Esophagus (tissue), 2 donors: Measurements from ENCODE around the gene PRR20D. TPM values are rescaled to one million over a fixed set of nuclear protein-coding genes. Genes with fewer than 3 reads are reported as not detected.
"Not testable (repeated sequence)": the region's sequence is repeated elsewhere in the genome, so short reads cannot be mapped to it uniquely, and the experiment has no call there.

Source experiments
- H3K27ac ChIP-seq, 2 donors: one replicate each; pipeline ENCODE4 v1.5.1; 2013; ENCODE audit warnings: low read depth in 2 of 2, mild to moderate bottlenecking in 2 of 2, inconsistent platforms in 1 of 2, low read length in 1 of 2, moderate library complexity in 1 of 2
- H3K27me3 ChIP-seq, 2 donors: one replicate each; pipeline ENCODE4 v1.6.1; 2013; ENCODE audit warnings: low read length in 2 of 2, control low read depth in 1 of 2, mild to moderate bottlenecking in 1 of 2; ENCODE audit not compliant: insufficient read depth in 2 of 2, control insufficient read depth in 1 of 2
- H3K36me3 ChIP-seq, 2 donors: one replicate each; pipeline ENCODE4 v1.6.1; 2013; ENCODE audit warnings: low read length in 1 of 2; ENCODE audit not compliant: control insufficient read depth in 2 of 2, insufficient read depth in 2 of 2
- H3K4me1 ChIP-seq, 2 donors: one replicate each; pipeline ENCODE4 v1.6.1; 2013; ENCODE audit warnings: low read length in 1 of 2; ENCODE audit not compliant: control insufficient read depth in 2 of 2, insufficient read depth in 2 of 2
- H3K4me3 ChIP-seq, 2 donors: one replicate each; pipeline ENCODE4 v1.5.1; 2013; ENCODE audit warnings: low read length in 2 of 2, mild to moderate bottlenecking in 2 of 2, low read depth in 1 of 2, moderate library complexity in 1 of 2
- H3K9me3 ChIP-seq, 2 donors: one replicate each; pipeline ENCODE4 v1.6.1; 2013; ENCODE audit warnings: mild to moderate bottlenecking in 2 of 2, low read depth in 1 of 2, low read length in 1 of 2, moderate library complexity in 1 of 2; ENCODE audit not compliant: control insufficient read depth in 2 of 2, insufficient read depth in 1 of 2
- WGBS, 2 donors: extraction: QIAGEN DNeasy Blood & Tissue Kit; methylation state at CpG; one replicate each; pipeline ENCODE4 v1.1.7; 2013; 5-methylcytosine and 5-hydroxymethylcytosine counted together
- polyA plus RNA-seq, 2 donors: library from polyadenylated mRNA; stranded (reverse); fragments of 200-250 nt; gene quantifications; one replicate each; pipeline ENCODE4 v1.2.3, GENCODE V29; 2013
- donor health status: healthy with polysubstance abuse.
- donor health status: Bipolar disorder and iron deficiency.

Gene PRR20D
- not detected for polyA plus RNA-seq

DNA sequence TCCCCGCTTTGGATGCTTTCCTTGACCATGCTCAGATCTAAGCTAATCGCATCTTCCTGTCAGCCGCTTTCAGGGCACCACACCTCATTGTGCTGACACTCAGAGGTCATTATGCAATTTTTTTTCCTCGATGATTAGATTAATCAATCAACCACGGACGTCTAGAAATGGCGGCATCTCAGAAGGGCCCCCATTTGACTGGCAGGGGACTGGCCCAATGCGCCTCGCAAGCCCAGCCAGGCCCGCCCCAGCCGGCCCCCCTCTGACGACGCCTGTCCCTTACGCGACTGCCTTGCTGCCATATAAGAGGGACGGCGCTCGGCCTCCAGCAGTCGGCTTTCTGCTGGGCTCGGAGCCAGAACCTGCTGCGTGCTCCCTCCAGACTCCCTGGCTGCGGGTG is at the start of gene PRR20D:
Gene PRR20D, plus strand, starts transcription at position 301 of the 400 bp plus-strand sequence. CDS start 387 bp downstream, outside the sequence.
- not testable (repeated sequence) for H3K27ac ChIP-seq, H3K9me3 ChIP-seq, H3K27me3 ChIP-seq, H3K36me3 ChIP-seq, H3K4me3 ChIP-seq, H3K4me1 ChIP-seq
- no CpG with 5 or more reads among the region's 22 CpGs for whole genome bisulfite sequencing, 2 donors

DNA sequence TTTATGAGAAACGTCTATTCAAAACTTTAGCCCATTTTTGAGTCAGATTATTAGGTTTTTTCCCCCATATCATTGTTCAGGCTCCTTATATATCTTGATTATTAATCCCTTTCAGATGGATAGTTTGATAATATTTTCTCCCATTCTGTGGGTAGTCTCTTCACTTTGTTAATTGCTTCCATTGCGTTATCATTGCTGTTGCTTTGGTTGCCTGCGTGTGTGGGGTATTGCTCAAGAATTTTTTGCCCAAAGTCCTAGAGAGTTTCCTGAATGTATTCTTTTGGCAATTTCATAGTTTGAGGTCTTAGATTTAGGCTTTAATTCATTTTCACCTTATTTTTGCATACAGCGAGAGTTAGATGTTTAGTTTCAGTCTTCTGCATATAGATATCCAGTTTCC is 45.5 kb upstream of the PRR20D start:
- H3K27me3 ChIP-seq = no peaks in the 10 kb centered on the region
- H3K36me3 ChIP-seq = no peaks in the 10 kb centered on the region
- peaks cover 0 to 2% of the 10 kb centered on the region in 2 donors for H3K9me3 ChIP-seq
- H3K4me3 ChIP-seq = no peak overlapping the region
- 81 to 92% methylated on average over 4 of the region's 4 CpGs for WGBS, 2 donors
- no peaks in the 10 kb centered on the region for H3K4me1 ChIP-seq
- no peak overlapping the region for H3K27ac ChIP-seq

DNA sequence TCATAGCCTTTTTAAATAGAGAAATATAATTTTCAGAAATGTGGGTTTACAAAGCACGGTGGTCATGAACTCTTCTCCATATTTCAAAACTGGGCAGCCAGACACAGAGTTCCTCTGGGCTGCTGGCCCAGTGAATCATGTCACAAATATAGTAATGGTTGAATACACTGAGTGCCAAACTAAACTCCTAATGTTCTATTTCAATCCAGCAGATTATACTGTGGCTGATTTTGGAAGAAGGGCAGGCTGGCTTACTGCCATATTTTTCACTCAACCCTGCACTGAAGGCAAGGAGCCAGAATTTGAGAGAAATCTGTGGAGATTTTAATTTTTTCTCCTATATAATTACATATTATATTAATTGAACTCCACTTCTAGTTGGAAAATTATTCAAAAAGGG is 36.8 kb upstream of the PRR20D start:
- 25 to 36% methylated on average over 1 of the region's 1 CpG for WGBS, 2 donors
- no peaks in the 10 kb centered on the region for H3K4me1 ChIP-seq
- H3K36me3 ChIP-seq = no peaks in the 10 kb centered on the region
- peaks cover 0 to 2% of the 10 kb centered on the region in 2 donors for H3K9me3 ChIP-seq
- no peaks in the 10 kb centered on the region for H3K27me3 ChIP-seq
- no peak overlapping the region for H3K27ac ChIP-seq
- no peak overlapping the region for H3K4me3 ChIP-seq

DNA sequence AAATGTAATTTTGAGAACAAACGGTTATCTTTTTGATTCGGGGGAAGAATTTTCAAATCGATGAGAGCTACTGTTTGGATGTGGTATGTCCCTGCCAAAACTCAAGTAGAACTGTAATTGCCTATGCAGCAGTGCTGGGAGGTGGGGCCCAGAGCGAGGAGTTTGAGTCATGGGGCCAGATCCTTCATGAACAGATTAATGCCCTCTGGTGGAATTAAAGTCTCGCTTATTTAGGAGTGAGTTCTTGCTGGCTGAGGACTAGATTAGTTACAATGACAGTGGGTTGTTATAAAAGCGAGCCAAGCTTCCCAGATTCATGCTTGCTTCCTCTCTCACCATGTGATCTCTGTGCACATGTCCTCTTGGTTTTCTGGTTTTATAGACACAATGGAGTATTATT is 31.5 kb upstream of the PRR20D start:
- no peaks in the 10 kb centered on the region for H3K4me1 ChIP-seq
- no peaks in the 10 kb centered on the region for H3K9me3 ChIP-seq
- no peaks in the 10 kb centered on the region for H3K36me3 ChIP-seq
- no peak overlapping the region for H3K27ac ChIP-seq
- H3K27me3 ChIP-seq = no peaks in the 10 kb centered on the region
- no peak overlapping the region for H3K4me3 ChIP-seq
- WGBS, 2 donors = 83% methylated on average over 6 of the region's 6 CpGs

DNA sequence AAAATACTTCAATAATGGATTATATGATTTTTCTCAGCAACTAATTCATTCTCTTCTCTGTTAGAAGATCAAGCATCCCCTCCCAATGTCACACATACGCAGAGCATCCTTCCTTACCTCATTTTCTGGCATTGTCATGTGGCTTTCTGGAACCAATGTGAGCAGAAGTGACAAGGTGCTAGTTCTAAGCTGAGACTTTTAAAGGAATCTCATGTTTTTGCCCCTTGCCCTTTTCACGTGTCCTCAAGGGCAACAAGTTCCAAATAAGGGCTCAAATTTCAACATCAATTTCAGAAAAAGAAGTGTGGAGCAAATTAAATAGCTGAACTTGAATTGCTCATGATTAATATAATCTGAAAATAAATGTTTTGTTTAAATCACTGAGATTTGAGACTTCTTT is 24.3 kb upstream of the PRR20D start:
- WGBS, 2 donors = 50 to 57% methylated on average over 2 of the region's 2 CpGs
- H3K4me1 ChIP-seq = no peaks in the 10 kb centered on the region
- H3K9me3 ChIP-seq = no peaks in the 10 kb centered on the region

DNA sequence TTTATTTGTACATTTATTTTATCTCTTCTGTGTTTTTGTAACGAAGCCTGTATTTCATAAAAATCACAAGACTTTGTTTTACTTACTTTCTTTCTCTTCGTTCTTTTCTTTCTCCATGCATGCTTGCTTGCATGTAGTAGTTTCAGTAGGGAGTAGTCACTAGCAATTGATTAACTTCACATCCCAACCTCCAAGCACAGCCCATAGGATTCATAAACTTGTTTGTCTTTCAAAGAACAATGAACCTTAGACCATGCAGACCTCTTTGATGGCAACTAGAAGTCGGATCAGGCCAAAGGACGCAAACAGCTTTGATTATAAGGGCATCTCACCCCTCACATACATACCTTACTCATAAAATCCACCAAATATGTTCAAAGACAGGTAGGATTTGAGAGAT is 22.8 kb upstream of the PRR20D start:
- Histone ChIP-seq H3K36me3 (no peaks in the 10 kb centered on the region), H3K27ac (no peak overlapping the region), H3K9me3 (no peaks in the 10 kb centered on the region), H3K4me3 (no peak overlapping the region), H3K27me3 (no peaks in the 10 kb centered on the region), H3K4me1 (no peaks in the 10 kb centered on the region)
- 54 to 68% methylated on average over 4 of the region's 4 CpGs for WGBS, 2 donors

More for the DNA sequence above, 24.3 kb upstream of the PRR20D start:
- Histone ChIP-seq H3K27ac (no peak overlapping the region), H3K27me3 (no peaks in the 10 kb centered on the region), H3K36me3 (no peaks in the 10 kb centered on the region), H3K4me3 (no peak overlapping the region)

GRCh38 chr13:57138988-57139387 is 21.4 kb upstream of the PRR20D start:
- WGBS, 2 donors = 92 to 93% methylated on average over 5 of the region's 5 CpGs
- H3K4me3 ChIP-seq = no peak overlapping the region
- H3K9me3 ChIP-seq = no peaks in the 10 kb centered on the region
- no peaks in the 10 kb centered on the region for H3K27me3 ChIP-seq
- H3K4me1 ChIP-seq = no peaks in the 10 kb centered on the region
- H3K36me3 ChIP-seq = no peaks in the 10 kb centered on the region
- H3K27ac ChIP-seq = no peak overlapping the region

DNA sequence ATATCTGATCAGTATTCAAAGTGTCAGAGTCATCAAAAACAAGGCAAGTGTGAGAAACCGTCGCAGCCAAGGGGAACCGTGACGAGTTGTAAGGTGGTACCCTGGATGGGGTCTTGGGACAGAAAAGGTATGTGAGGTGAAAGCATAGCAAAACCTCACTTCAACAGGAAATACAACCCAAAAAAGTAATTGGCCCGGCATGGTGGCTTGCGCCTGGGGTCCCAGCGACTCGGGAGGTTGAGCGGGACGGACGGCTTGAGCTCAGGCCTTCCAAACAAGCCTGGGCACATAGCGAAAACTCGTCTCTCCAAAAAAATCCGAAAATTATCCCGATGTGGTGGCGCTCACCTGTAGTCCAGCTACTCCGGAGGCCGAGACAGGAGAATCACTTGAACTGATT is 20.7 kb upstream of the PRR20D start:
- 95 to 98% methylated on average over 7 of the region's 18 CpGs for WGBS, 2 donors
- H3K4me1 ChIP-seq, H3K27ac ChIP-seq, H3K36me3 ChIP-seq, H3K9me3 ChIP-seq, H3K4me3 ChIP-seq, H3K27me3 ChIP-seq: not testable (repeated sequence)

- H3K27ac ChIP-seq, H3K9me3 ChIP-seq, H3K4me3 ChIP-seq, H3K4me1 ChIP-seq, H3K36me3 ChIP-seq, H3K27me3 ChIP-seq: not testable (repeated sequence)
- WGBS, 2 donors = 92 to 93% methylated on average over 7 to 10 of the region's 34 CpGs
These were observed 20.0 kb upstream of the PRR20D start, which contains the start of gene PRR20A for GRCh38 chr13:57140235-57140968. Gene PRR20A (plus strand): TSS chr13:57140918. CDS start chr13:57141305, 387 bp downstream.

DNA sequence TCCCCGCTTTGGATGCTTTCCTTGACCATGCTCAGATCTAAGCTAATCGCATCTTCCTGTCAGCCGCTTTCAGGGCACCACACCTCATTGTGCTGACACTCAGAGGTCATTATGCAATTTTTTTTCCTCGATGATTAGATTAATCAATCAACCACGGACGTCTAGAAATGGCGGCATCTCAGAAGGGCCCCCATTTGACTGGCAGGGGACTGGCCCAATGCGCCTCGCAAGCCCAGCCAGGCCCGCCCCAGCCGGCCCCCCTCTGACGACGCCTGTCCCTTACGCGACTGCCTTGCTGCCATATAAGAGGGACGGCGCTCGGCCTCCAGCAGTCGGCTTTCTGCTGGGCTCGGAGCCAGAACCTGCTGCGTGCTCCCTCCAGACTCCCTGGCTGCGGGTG is 13.2 kb upstream of the PRR20D start, which contains the start of gene PRR20B:
Gene PRR20B, plus strand, starts transcription at position 301 of the 400 bp plus-strand sequence. CDS start 387 bp downstream, outside the sequence.
- H3K27ac ChIP-seq, H3K9me3 ChIP-seq, H3K4me3 ChIP-seq, H3K36me3 ChIP-seq, H3K4me1 ChIP-seq, H3K27me3 ChIP-seq: not testable (repeated sequence)
- WGBS, 2 donors = no CpG with 5 or more reads among the region's 22 CpGs
